Adipocyte (in vitro differentiated cells): Measurements from ENCODE around the gene IDH3G.
A peak's percentile ranks its signal among the peaks of the same experiment; 100 is the strongest.

Experiments
- DNase-seq: peaks from one replicate; pipeline ENCODE4 v3.0.0-alpha.2; 2015; ENCODE audit warnings: low read depth
- H3K27me3 ChIP-seq: replicated peaks from 2 replicates; pipeline ENCODE4 v1.7.0; 2013; ENCODE audit warnings: mild to moderate bottlenecking, low read length, moderate library complexity; ENCODE audit not compliant: control insufficient read depth, insufficient read depth
- H3K36me3 ChIP-seq: 2 replicates; pipeline ENCODE4 v1.7.0; 2013; ENCODE audit warnings: low read length, mild to moderate bottlenecking, moderate library complexity; ENCODE audit not compliant: control insufficient read depth, insufficient read depth, severe bottlenecking
- H3K4me1 ChIP-seq: 2 replicates; pipeline ENCODE4 v1.7.0; 2013; ENCODE audit warnings: mild to moderate bottlenecking, low read length, moderate library complexity; ENCODE audit not compliant: control insufficient read depth, insufficient read depth
- H3K4me3 ChIP-seq: 2 replicates; pipeline ENCODE4 v1.7.0; 2013; ENCODE audit warnings: mild to moderate bottlenecking, low read length, moderate library complexity
- H3K9ac ChIP-seq: 2 replicates; pipeline ENCODE4 v1.7.0; 2013; ENCODE audit warnings: mild to moderate bottlenecking, low read length, moderate library complexity
- H3K9me3 ChIP-seq: 2 replicates; pipeline ENCODE4 v1.7.0; 2013; ENCODE audit warnings: mild to moderate bottlenecking, low read length, moderate library complexity; ENCODE audit not compliant: control insufficient read depth

The IDH3G gene

GRCh38 chrX:153783378-153784013 lies 10.7 kb downstream of the IDH3G start:
- Histone ChIP-seq H3K36me3 (peaks cover 15% of the 10 kb centered on the region), H3K4me3 (no peak overlapping the region), H3K27me3 (no peaks in the 10 kb centered on the region), H3K9me3 (no peaks in the 10 kb centered on the region), H3K4me1 (peaks cover 3% of the 10 kb centered on the region), H3K9ac (no peak overlapping the region)
- no peak for DNase-seq

DNA sequence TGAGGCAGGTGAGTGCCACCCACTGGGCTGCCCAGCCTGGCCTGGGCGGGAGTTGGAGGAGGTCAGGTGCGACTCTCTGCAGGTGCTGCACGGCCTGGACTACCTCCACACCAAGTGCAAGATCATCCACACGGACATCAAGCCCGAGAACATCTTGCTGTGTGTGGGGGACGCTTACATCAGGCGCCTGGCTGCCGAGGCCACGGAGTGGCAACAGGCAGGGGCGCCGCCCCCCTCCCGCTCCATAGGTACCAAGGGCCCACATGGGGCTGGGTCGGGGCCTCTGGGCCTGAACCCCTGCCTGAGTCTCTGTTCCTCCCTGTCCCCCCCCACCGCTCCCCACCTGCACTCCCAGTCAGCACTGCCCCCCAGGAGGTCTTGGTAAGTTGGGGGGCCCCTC lies 11.3 kb downstream of the IDH3G start:
- no peak for DNase-seq
- Histone ChIP-seq H3K9me3 (no peaks in the 10 kb centered on the region), H3K27me3 (no peaks in the 10 kb centered on the region), H3K36me3 (peaks cover 21% of the 10 kb centered on the region), H3K4me3 (no peak overlapping the region), H3K9ac (no peak overlapping the region), H3K4me1 (peaks cover 3% of the 10 kb centered on the region)

GRCh38 chrX:153782313-153782712 lies 11.9 kb downstream of the IDH3G start:
- DNase-seq: no peak
- H3K4me3 ChIP-seq: no peak overlapping the region
- H3K4me1 ChIP-seq: peaks cover 3% of the 10 kb centered on the region
- H3K36me3 ChIP-seq: peaks cover 25% of the 10 kb centered on the region
- no peak overlapping the region for H3K9ac ChIP-seq
- no peaks in the 10 kb centered on the region for H3K9me3 ChIP-seq
- H3K27me3 ChIP-seq: no peaks in the 10 kb centered on the region

- peaks cover 3% of the 10 kb centered on the region for H3K4me1 ChIP-seq
- H3K9ac ChIP-seq: no peak overlapping the region
- peaks cover 24% of the 10 kb centered on the region for H3K36me3 ChIP-seq
- H3K4me3 ChIP-seq: no peak overlapping the region
- no peaks in the 10 kb centered on the region for H3K9me3 ChIP-seq
- H3K27me3 ChIP-seq: no peaks in the 10 kb centered on the region
- no peak for DNase-seq
Observed at GRCh38 chrX:153781428-153782047, 12.6 kb downstream of the IDH3G start.

GRCh38 chrX:153780678-153781427 lies 13.3 kb downstream of the IDH3G start, which contains the start of gene SRPK3:
SRPK3 (plus strand) TSS chrX:153781041; CDS start chrX:153781087, 46 bp downstream.
- H3K9me3 ChIP-seq: no peaks in the 10 kb centered on the region
- H3K36me3 ChIP-seq: peaks cover 17% of the 10 kb centered on the region
- H3K4me1 ChIP-seq: peaks cover 3% of the 10 kb centered on the region
- peak; percentile 37 for DNase-seq
- H3K9ac ChIP-seq: no peak within 1 kb of the TSS
- H3K4me3 ChIP-seq: no peak within 1 kb of the TSS
- H3K27me3 ChIP-seq: no peaks in the 10 kb centered on the region

- no peaks in the 10 kb centered on the region for H3K9me3 ChIP-seq
- no peak for DNase-seq
- H3K9ac ChIP-seq: no peak overlapping the region
Observed at GRCh38 chrX:153779891-153780677, 14.1 kb downstream of the IDH3G start.

DNA sequence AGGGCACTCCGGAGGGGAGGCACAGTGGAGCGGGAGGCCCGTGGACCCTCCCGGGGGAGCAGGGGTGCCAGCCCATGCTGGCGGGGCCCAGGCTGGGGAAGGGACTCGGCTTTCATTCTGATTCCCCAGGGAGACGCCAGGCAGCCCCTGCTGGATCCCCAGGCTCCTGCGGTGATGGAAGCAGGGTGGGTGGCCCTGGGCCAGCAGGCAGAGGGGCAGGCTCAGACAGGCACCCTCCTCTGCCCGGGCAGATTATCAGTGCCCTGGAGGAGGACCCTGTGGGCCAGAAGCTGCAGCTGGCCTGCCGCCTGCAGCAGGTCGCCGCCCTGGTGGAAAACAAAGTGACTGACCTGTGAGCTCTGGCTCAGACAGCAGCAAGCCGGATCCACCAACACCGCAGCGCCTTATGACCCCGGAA lies 15.5 kb downstream of the IDH3G start:
- Histone ChIP-seq H3K4me1 (peaks cover 3% of the 10 kb centered on the region), H3K4me3 (no peak overlapping the region), H3K36me3 (peaks cover 15% of the 10 kb centered on the region), H3K9ac (no peak overlapping the region), H3K27me3 (no peaks in the 10 kb centered on the region), H3K9me3 (no peaks in the 10 kb centered on the region)
- no peak for DNase-seq

More at GRCh38 chrX:153779891-153780677, 14.1 kb downstream of the IDH3G start:
- no peak overlapping the region for H3K4me3 ChIP-seq
- peaks cover 11% of the 10 kb centered on the region for H3K36me3 ChIP-seq
- no peaks in the 10 kb centered on the region for H3K27me3 ChIP-seq
- H3K4me1 ChIP-seq: peaks cover 3% of the 10 kb centered on the region

GRCh38 chrX:153778181-153778580 lies 16.0 kb downstream of the IDH3G start:
- no peak for DNase-seq
- H3K9me3 ChIP-seq: no peaks in the 10 kb centered on the region
- no peaks in the 10 kb centered on the region for H3K27me3 ChIP-seq
- H3K4me1 ChIP-seq: peaks cover 3% of the 10 kb centered on the region
- no peak overlapping the region for H3K4me3 ChIP-seq
- H3K9ac ChIP-seq: no peak overlapping the region
- peaks cover 15% of the 10 kb centered on the region for H3K36me3 ChIP-seq

DNA sequence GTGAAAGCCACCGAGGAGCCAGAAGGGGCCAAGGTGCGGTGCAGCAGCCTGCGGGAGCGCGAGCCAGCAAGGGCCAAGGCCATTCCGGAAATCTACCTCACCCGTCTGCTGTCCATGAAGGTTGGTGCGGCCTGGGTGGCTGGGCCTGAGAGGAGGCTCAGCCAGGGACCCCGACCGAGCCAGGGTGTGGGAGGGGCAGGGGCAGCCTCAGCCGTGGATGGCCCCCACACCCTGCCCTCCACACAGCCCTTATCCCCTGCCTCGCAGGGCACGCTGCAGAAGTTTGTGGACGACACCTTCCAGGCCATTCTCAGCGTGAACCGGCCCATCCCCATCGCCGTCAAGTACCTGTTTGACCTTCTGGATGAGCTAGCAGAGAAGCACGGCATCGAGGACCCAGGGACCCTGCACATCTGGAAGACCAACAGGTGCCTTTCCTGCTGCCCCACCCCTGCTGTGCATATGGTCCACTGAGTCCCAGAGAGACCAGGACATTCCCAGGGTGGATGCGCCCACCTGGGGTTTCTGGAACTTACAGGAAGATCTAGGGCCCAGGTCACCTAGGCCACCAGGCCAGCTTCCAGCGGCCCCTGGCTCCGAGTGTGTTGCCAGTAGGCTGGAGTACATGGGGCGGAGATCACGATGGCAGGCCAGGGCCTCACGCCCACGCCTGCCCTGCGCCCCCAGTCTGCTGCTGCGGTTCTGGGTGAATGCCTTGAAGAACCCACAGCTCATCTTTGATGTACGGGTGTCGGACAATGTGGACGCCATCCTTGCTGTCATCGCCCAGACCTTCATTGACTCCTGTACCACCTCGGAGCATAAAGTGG lies 16.7 kb downstream of the IDH3G start:
- Histone ChIP-seq H3K36me3 (peaks cover 15% of the 10 kb centered on the region), H3K9ac (no peak overlapping the region), H3K4me1 (peaks cover 3% of the 10 kb centered on the region), H3K27me3 (no peaks in the 10 kb centered on the region), H3K4me3 (no peak overlapping the region), H3K9me3 (no peaks in the 10 kb centered on the region)
- DNase-seq: no peak

DNA sequence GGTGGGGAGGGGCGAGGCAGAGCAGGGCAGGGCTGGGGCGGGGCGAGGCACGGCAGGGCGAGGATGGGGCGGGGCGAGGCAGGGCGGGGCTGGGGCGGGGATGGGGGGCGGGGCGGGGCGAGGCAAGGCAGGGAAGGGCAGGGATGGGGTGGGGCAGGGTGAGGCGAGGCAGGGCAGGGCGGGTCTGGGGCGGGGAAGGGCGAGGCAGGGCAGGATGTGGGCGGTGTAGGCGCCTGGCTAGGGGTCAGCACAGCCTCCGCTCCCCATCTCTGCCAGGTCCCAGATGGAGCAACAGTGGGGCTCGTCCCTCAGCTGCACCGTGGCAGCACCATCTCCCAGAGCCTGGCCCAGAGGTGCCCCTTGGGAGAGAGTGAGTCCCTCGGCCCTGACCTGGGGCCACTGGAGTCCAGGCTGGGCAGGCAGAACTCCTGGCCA lies 17.5 kb downstream of the IDH3G start:
- DNase-seq: no peak
- Histone ChIP-seq H3K27me3 (no peaks in the 10 kb centered on the region), H3K4me3 (no peak overlapping the region), H3K4me1 (peaks cover 3% of the 10 kb centered on the region), H3K9me3 (no peaks in the 10 kb centered on the region), H3K36me3 (peaks cover 15% of the 10 kb centered on the region), H3K9ac (no peak overlapping the region)
